Measurements from ENCODE around the gene ZP4.

ZP4 gene

GRCh38 chr1:237890822-237891221, at the start of gene ZP4:
Gene ZP4 (minus strand): TSS chr1:237890922. CDS start chr1:237890635, 287 bp downstream.
- TF ChIP-seq CTCF (IDR thresholded peaks at IDR 0.05; ENCODE audit: low read depth, low read length, missing control alignments): no peak
- no peak for DNase-seq (ENCODE audit: low read depth)
- no peak within 1 kb of the TSS for H3K4me3 ChIP-seq (ENCODE audit: low read depth, low read length)
- in situ Hi-C loops (cut with HindIII; ENCODE audit: low sequenced_read_pairs): no loop called here

GRCh38 chr1:237938553-237938952, 47.8 kb upstream of the ZP4 start:
- H3K4me3 ChIP-seq (ENCODE audit: low read depth, low read length): no peak overlapping the region
- no peak for TF ChIP-seq CTCF (IDR thresholded peaks at IDR 0.05; ENCODE audit: low read depth, low read length, missing control alignments)
- in situ Hi-C loops (cut with HindIII; ENCODE audit: low sequenced_read_pairs): no loop called here
- DNase-seq (ENCODE audit: low read depth): no peak

GRCh38 chr1:237938068-237938467, 47.3 kb upstream of the ZP4 start:
- in situ Hi-C loops (cut with HindIII; ENCODE audit: low sequenced_read_pairs): no loop called here
- no peak for DNase-seq (ENCODE audit: low read depth)
- H3K4me3 ChIP-seq (ENCODE audit: low read depth, low read length): no peak overlapping the region
- no peak for TF ChIP-seq CTCF (IDR thresholded peaks at IDR 0.05; ENCODE audit: low read depth, low read length, missing control alignments)

- no peak for DNase-seq (ENCODE audit: low read depth)
- no peak for TF ChIP-seq CTCF (IDR thresholded peaks at IDR 0.05; ENCODE audit: low read depth, low read length, missing control alignments)
- in situ Hi-C loops (cut with HindIII; ENCODE audit: low sequenced_read_pairs): no loop called here
- H3K4me3 ChIP-seq (ENCODE audit: low read depth, low read length): no peak overlapping the region
Observed at GRCh38 chr1:237932816-237933215, 42.1 kb upstream of the ZP4 start.

GRCh38 chr1:237931581-237931980, 40.9 kb upstream of the ZP4 start:
- TF ChIP-seq CTCF (IDR thresholded peaks at IDR 0.05; ENCODE audit: low read depth, low read length, missing control alignments): no peak
- in situ Hi-C loops (cut with HindIII; ENCODE audit: low sequenced_read_pairs): no loop called here
- DNase-seq (ENCODE audit: low read depth): no peak
- no peak overlapping the region for H3K4me3 ChIP-seq (ENCODE audit: low read depth, low read length)

- no peak for DNase-seq (ENCODE audit: low read depth)
- in situ Hi-C loops (cut with HindIII; ENCODE audit: low sequenced_read_pairs): no loop called here
- no peak for TF ChIP-seq CTCF (IDR thresholded peaks at IDR 0.05; ENCODE audit: low read depth, low read length, missing control alignments)
- no peak overlapping the region for H3K4me3 ChIP-seq (ENCODE audit: low read depth, low read length)
Observed at GRCh38 chr1:237927198-237927597, 36.5 kb upstream of the ZP4 start.

GRCh38 chr1:237921306-237921705, 30.6 kb upstream of the ZP4 start:
- in situ Hi-C loops (cut with HindIII; ENCODE audit: low sequenced_read_pairs): no loop called here
- TF ChIP-seq CTCF (IDR thresholded peaks at IDR 0.05; ENCODE audit: low read depth, low read length, missing control alignments): no peak
- no peak overlapping the region for H3K4me3 ChIP-seq (ENCODE audit: low read depth, low read length)
- DNase-seq (ENCODE audit: low read depth): no peak
